Omental fat pad (tissue), 4 donors: ENCODE measurements around the gene TMEM43. TPM values are rescaled to one million over a fixed set of nuclear protein-coding genes. Genes with fewer than 3 reads are reported as not detected.

ENCODE experiments used
- ATAC-seq: fragments of 150-250 bp; one replicate; pipeline ENCODE4 v1.9.1; 2016; ENCODE audit warnings: mild to moderate bottlenecking, moderate library complexity; ENCODE audit not compliant: low FRiP score
- DNase-seq: peaks from one replicate; pipeline ENCODE4 v3.0.0-alpha.2; 2019; ENCODE audit warnings: low spot score
- total RNA-seq, 4 donors: library from RNA; depleted of rRNA; stranded (reverse); fragments of >200 nt; gene quantifications; one replicate each; pipeline ENCODE4 v1.1.0, GENCODE V29; 2016
- TF ChIP-seq, protein P1 (sequence below), 3 donors: fragments of 450-650 bp; IDR thresholded peaks; one replicate each; pipeline ENCODE4 v1.5.1; 2016 to 2017; ENCODE audit warnings: antibody characterized with exemption in 3 of 3, mild to moderate bottlenecking in 3 of 3, moderate library complexity in 2 of 3

The TMEM43 gene
- total RNA-seq, 4 donors from 2014 or later, result 110 to 143 (median 140) TPM

DNA sequence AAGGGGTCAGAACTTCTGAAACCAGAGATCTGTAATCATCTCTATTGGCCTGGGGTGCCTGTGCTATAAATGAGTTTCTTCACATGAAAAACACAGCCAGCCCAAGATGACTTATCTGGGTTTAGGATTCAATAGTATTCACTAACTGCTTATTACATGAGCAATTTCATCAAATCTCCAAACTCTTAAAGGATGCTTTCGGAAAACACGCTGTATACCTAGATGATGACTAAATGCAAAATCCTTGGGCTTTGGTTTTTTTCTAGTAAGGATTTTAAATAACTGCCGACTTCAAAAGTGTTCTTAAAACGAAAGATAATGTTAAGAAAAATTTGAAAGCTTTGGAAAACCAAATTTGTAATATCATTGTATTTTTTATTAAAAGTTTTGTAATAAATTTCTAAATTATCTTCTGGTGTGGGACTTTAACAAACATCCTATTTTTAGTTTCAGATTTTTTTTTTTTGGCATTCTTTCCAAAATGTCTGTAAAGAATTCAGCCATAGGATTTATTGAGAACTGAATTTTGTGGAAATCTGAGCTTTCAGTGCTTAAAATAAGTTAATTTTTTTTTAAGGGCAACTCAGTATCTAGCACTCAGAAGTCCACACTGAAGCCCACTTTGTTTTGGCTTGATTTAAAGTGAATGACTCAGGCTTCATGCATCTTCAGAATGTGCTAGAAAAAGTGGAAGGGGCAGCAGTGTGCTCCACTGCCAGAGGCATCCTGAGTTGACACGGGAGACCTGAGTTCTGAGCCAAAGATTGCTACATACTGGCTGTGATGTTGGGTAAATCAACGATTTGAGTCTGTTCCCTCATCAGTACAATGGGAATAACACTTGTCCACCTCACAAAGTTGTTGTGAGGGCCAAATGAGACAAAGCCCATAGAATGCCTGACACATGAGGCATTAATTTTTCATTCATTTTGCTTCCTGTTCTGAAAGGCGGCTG lies 18.7 kb downstream of the TMEM43 start:
- TF ChIP-seq, protein P1, sequence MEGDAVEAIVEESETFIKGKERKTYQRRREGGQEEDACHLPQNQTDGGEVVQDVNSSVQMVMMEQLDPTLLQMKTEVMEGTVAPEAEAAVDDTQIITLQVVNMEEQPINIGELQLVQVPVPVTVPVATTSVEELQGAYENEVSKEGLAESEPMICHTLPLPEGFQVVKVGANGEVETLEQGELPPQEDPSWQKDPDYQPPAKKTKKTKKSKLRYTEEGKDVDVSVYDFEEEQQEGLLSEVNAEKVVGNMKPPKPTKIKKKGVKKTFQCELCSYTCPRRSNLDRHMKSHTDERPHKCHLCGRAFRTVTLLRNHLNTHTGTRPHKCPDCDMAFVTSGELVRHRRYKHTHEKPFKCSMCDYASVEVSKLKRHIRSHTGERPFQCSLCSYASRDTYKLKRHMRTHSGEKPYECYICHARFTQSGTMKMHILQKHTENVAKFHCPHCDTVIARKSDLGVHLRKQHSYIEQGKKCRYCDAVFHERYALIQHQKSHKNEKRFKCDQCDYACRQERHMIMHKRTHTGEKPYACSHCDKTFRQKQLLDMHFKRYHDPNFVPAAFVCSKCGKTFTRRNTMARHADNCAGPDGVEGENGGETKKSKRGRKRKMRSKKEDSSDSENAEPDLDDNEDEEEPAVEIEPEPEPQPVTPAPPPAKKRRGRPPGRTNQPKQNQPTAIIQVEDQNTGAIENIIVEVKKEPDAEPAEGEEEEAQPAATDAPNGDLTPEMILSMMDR (IDR thresholded peaks at IDR 0.05), result no peak
- DNase-seq, result no peak

DNA sequence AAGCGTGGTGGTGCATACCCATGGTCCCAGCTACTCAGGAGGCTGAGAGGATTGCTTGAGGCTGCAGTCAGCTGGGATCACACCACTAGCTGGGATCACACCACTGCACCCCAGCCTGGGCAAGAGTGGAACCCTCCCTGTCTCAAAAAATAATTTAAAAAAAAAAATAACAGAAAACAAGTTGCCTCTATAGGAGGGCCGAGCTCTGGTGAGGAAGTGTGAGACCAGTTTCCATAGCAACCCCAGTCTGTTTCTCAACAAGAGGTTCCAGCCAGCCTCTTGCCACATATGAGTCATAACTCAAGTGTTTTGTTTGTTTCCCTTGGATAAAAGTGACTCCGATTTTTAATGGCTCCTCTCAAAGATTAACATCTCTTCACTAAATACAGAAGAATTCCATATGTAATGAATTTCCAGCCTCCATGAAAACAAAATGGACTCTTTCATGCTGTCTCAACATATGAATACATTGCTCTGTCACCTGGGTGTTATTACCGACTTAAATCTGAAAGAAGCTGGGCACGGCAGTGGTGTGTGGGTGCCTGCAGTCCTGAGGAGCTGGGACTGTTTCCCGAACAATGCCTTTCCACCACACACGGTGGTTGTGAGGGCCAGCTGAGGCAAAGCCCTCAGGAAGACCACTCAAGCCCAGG lies 19.7 kb downstream of the TMEM43 start:
- DNase-seq (no peak), ATAC-seq (peak; percentile 70)
- TF ChIP-seq, protein P1 (IDR thresholded peaks at IDR 0.05), result no peak

More for the DNA sequence above, 18.7 kb downstream of the TMEM43 start:
- ATAC-seq, result peak; percentile 75

DNA sequence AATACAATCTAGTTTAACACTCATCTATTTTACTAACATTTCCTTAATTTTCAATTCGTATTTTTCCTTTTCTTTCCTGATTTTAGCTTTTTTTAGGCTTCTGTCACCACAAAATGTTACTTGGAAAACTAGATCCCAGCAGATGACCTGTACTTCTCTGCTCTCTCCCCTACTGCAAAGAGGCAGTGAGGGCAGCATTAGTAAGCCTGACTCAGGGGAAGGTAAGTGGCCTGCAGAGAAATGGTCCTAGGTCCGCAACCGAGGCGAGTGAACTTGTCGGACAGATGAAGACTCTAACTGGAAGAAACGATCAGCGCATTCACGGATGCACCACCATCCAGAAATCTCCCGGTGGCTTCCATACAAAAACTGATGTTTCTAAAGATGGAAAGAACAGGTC lies 20.4 kb downstream of the TMEM43 start:
- TF ChIP-seq, protein P1 (IDR thresholded peaks at IDR 0.05), result no peak
- ATAC-seq (no peak), DNase-seq (no peak)

DNA sequence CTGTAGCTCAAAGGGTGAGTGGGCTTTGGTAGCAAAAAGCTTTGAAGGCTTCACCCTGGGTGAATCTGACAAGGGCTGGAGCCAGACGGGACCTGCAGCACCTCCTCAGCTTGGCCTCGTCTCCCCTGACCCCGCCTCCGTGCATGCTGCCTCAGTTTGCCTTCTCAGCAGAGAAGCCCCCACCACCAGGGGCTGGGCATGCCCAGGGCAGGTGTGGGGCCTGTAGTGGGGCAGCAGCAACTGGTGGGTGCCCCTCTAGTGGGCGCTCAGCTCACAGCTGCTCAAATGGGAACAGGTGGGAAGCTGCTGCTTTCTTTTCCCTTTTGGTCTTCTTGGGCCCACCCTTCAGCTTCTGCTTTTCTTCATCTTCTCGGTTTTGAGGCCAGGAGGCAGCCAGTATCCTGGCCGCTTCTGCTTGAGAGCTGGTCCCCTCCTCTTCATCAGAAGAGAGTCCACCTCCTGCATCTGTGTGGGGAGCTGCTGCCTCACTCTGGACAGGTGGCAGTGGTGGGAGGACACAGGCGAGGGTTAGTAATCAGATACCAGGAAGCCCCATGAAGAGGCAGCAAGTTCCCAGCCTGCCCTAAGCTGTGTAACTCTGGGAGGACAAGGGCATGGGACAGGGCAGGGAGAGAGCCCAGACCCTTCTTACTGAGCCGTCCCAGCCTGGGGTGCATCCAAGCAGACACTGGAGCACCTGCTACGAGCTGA lies 21.0 kb downstream of the TMEM43 start:
- no peak for ATAC-seq

DNA sequence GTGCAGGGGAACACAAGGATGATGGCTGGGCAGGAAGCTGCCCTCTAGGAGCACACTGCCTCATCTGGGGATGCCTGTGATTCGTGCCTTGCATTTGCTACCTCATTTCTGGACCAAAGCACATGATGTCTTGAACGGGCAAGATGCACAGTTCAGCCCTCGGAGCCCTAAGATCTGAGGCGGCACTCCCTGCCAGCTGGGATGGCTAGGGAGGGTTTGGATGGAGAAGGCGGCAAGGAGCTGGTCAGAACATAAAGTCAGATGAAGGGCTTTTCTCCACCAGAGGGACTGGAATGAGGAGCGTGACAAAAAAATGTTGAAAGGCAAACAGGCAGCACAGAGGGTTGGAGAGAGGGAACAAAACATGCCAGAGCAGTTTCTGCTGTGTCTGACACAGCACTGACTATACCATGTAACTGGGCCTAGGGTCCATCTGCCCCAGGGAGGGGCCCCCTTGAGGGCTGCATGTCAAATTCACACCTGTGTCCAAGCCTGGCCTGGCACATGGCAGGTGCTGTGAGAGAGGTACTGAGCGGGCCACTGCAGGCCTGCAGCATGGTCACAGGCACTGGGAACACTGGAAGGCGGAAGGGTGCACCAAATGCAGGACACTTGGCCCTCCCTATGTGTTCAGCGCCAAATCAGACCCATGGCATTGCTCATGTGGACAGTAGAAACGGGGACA lies 21.7 kb downstream of the TMEM43 start:
- no peak for ATAC-seq
- DNase-seq, result no peak
- TF ChIP-seq, protein P1 (IDR thresholded peaks at IDR 0.05), result no peak

More for the DNA sequence above, 21.0 kb downstream of the TMEM43 start:
- DNase-seq, result no peak
- TF ChIP-seq, protein P1 (IDR thresholded peaks at IDR 0.05), result no peak

DNA sequence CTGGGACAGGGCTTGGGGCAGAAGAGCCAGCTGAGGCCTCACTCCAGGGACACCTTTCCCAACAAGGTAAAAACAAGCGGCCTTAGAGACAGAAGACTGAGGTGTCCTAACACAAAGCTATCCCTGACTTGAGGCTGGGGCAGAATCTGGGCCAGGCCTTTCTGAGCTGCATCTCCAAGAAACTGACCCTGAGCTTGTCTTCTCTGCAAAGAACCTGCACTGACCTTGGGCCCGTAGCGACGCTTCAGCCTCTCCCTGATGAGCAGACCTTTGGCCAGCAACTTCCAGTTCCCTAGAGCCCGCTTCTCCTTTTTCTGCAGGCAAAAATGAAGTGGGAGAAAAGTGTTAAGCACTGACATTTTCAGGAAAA lies 22.2 kb downstream of the TMEM43 start:
- TF ChIP-seq, protein P1 (IDR thresholded peaks at IDR 0.05), result no peak
- ATAC-seq (no peak), DNase-seq (no peak)
